HG03103 (cell line): ENCODE data around the gene ST6GALNAC5.

Experiments
- ATAC-seq: cut with Tn5 transposase; IDR thresholded peaks from one replicate; pipeline ENCODE4 v1.9.1; 2021; ENCODE audit warnings: low read depth; ENCODE audit not compliant: unreplicated experiment

ST6GALNAC5 gene

GRCh38 chr1:76998582-76999223 lies 131.4 kb downstream of the ST6GALNAC5 start:
- no peak for ATAC-seq

DNA sequence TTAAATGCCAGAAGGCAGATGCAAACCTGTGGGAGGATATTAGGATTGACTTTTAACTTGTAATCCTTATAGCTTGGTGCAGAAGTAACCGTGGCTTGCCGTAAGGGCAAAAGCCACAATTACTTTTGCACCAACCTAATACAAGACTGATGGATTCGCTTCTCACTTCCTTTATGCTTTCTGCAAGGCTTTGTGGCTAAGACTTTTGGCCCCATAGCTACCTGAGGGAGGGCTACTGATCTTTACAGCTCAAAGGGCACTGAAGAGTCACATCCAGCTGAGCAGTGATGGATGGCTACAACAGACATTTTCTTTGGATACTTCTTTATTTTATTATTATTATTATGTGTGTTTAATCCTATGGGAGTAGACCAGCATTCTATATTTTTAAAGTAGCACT lies 140.4 kb downstream of the ST6GALNAC5 start:
- no peak for ATAC-seq

- no peak for ATAC-seq
These were observed 143.7 kb downstream of the ST6GALNAC5 start for GRCh38 chr1:77010937-77011336.

DNA sequence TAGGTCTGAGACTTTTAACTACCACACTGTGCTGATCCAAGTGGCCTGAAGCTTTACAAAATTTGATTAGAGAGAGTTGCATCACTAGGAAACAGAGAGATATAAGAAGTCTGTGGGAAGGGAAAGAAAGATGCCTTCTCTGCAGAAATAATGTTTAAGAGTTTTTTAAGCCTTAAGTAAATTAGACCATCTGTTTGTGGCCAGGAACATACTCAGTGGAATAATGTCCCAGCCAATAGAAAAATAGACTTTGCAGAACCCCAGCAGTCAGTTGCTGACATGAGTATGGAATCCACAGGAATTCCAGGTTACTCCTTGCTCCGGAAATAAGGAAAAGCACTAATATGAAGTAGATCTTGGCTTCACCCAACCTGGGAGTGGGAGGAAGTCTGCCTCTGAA lies 144.8 kb downstream of the ST6GALNAC5 start:
- no peak for ATAC-seq

DNA sequence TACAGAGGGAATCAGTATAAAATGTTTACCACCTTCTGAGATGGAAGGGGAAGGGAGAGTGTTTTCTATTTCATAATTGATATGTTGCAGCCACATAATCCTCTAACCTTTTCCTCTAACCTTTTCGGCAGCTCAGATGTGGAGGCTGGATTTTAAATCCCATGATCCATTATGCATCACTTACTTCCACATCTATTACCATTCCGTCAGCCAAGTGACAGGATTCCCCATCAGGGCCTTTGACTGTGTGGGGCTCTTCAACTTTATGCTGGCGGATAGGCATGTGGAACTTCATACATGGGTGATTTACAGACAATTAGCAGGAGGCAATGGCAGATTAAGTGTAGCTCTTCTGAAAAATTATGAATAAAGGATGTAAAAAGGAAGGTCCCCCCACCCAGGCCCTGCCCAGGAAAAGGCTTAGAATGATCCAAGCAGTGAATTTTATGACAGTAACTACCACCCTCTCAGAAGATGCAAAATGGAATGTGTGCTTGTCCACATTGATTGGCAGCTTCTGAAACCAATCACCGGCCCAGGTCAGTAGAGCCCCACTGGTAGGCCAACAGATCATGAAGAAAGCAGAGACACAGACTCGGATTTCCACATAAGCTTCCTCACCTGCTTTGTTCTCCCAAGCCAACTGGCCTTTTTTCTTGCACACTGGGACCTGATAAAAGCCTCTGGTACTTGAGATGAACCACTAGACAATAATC lies 147.0 kb downstream of the ST6GALNAC5 start:
- ATAC-seq: no peak

DNA sequence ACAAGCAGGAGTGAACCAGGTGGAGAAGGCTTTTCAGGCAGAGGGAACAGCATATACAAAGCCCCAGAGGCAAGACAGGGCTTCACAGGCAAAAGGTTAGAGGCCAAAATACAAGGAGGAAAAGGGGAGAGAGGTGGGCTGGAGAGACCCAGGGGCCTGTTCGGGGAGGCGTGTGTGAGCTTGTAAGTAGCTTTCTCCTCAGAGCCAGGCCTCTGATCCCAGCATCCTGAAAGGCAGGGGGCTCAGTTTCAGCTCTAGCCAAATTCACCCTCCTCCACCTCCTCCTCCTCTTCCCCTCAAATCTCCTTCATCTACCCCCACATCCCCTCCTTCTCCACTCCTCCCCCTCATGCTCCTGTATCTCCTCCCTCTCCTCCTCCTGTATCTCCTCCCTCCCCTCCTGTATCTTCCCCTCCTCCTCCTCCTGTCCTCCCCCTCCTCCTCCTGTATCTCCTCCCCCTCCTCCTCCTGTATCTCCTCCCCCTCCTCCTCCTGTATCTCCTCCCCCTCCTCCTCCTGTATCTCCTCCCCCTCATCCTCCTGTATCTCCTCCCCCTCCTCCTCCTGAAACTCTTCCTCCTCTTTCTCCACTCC lies 148.6 kb downstream of the ST6GALNAC5 start:
- no peak for ATAC-seq

GRCh38 chr1:77016386-77016985 lies 149.2 kb downstream of the ST6GALNAC5 start:
- ATAC-seq: no peak

- no peak for ATAC-seq
These were observed 151.0 kb downstream of the ST6GALNAC5 start for GRCh38 chr1:77018311-77018710.

- ATAC-seq: no peak
These were observed 151.5 kb downstream of the ST6GALNAC5 start for GRCh38 chr1:77018761-77019160.

DNA sequence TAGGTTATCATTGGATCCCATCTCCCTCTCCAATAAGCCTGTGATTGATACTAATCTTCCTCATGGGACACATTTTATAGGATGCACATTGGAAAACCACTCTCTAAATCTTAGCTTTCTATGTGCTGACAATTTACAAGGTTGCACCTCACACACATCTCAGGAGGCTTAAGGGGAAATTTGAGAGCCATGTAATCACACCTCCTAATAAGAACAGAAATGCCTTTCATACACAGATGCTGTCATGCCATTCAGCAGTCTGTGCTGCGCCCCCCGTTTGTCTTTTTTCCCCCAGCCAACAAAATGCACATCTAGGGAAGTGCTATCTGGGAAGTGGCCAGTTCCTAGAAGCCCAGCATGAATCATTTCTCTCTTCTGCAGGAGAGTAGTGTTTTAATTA lies 154.5 kb downstream of the ST6GALNAC5 start:
- no peak for ATAC-seq

DNA sequence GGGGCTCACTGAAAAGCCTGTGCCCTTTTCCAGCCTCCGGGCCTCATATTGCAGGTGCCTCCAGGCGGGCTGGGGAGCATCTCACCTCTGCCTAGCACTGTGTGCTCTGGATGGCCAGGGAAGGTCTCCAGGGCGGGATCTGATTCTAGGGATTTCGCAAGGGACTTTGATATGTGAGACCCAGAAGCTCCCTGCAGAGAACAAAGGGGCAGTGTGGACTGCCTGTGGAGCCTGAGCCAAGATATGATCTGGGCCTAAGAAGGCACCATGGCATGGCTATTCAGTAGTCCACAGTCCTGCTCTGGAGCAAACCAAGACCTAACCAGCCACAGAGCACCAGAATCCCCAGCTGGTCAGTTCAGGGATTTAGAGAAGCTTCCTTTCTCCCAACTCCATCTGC lies 157.2 kb downstream of the ST6GALNAC5 start:
- ATAC-seq: no peak

DNA sequence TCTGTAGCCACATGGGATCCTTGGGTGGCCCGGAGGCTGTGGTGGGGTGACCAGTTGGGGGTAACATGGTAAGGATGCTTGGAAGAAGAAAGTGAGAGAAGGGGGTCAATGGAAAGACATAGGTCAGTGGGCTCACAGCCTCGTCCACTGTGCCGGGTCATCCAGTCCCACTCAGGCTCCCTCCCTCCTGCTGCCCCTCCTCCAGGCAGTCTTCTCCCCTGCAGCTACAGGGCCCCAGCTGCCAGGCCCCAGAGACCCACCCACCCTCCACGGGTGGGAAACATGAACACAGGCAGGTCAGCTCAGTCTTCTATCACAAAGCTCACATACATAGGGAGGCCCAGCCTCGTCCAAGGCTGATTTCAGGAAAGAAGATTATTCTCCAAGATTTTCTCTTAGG lies 158.3 kb downstream of the ST6GALNAC5 start:
- ATAC-seq: no peak

GRCh38 chr1:77026135-77026534 lies 158.9 kb downstream of the ST6GALNAC5 start:
- no peak for ATAC-seq

- ATAC-seq: no peak
These were observed 159.4 kb downstream of the ST6GALNAC5 start for GRCh38 chr1:77026640-77027039.

DNA sequence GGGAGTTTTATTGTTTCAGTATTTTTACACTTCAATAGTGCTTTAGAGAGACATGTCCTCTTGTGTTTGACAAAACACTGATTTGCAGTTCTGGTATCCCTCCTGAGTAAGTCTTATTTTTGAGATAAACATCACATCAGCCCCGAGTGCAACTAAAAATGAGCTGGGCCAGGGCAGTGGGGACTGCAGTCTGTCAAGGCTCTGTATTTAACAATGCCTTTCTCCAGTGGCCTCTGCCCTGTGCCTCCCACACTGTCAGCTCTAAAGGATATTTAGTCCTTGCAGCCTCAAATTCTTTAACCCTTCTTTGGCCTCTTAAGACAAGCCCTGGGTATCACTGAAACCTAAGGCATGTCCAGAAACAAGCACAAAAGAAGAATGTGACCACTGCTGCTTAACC lies 160.6 kb downstream of the ST6GALNAC5 start:
- ATAC-seq: no peak

GRCh38 chr1:77030401-77031105 lies 163.3 kb downstream of the ST6GALNAC5 start:
- ATAC-seq: no peak

- no peak for ATAC-seq
These were observed 163.9 kb downstream of the ST6GALNAC5 start for GRCh38 chr1:77031106-77031662.

- ATAC-seq: no peak
These were observed 169.3 kb downstream of the ST6GALNAC5 start for GRCh38 chr1:77036560-77036959.

- ATAC-seq: no peak
These were observed 169.8 kb downstream of the ST6GALNAC5 start for GRCh38 chr1:77037038-77037437.

DNA sequence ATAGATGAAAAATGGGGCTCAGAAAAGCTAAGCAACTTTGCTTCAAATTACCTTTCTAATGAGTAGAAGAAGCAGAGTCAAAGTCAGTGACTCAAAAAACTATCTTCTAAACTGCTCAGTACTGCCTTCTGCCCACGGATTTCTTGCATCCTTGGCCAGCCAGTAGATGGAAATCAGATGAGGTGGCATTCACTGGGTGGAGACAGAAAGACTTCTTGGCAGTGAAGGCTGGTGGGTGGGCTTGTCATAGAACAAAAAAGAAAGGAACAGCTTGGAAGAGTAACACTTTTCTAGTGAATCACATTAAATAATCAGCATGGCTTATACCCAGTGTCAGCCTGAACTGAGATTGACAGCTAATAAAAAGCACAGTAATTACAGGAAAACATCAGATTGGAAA lies 170.7 kb downstream of the ST6GALNAC5 start:
- ATAC-seq: no peak

DNA sequence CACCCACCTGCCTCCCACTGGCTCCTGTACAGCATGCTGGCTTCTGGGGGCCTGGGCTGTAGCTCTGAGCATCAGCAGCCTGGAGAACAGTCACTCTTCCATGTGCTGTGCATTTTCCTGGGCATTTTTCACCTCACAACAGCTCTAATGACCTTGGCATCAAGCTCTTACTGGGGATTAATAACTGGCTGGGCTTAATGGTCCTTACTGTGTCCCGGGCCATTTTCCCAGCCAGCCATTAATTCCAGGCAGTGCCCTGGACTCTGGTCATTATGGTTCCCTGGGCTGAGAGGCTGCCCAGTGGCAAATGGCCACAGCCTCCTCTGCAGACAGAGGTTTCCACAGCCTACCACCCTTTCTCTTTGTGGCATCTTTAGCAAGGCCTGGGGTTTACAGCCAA lies 171.8 kb downstream of the ST6GALNAC5 start:
- ATAC-seq: no peak
